HepG2 (cell line): ENCODE data around the gene KANSL3. TPM values are rescaled to one million over a fixed set of nuclear protein-coding genes. Genes with fewer than 3 reads are reported as not detected.

Experiments used
- ATAC-seq: fragments of 200-7000 bp; cut with Tn5 transposase; 3 replicates; pipeline ENCODE4 v1.9.1; 2020; ENCODE audit warnings: mild to moderate bottlenecking, moderate library complexity
- BruUV-seq: library from RNA; stranded (reverse); fragments of 400-500 nt; replicated peaks from 2 replicates; lab custom pipeline; 2021; lab: Mats Ljungman, UMichigan
- CTCF ChIA-PET: fragments of 300-600 bp; formaldehyde crosslinking; extraction: SDS; loops from one replicate; lab custom pipeline; 2021; ENCODE audit warnings: low total read pairs, inconsistent platforms, low intra/inter-chr PET ratio; lab: Yijun Ruan, JAX
- POLR2A ChIA-PET: fragments of 350-600 bp; sonication (Branson Sonifier 250); formaldehyde crosslinking; loops from one replicate; lab custom pipeline; 2020; ENCODE audit warnings: antibody characterized with exemption, inconsistent platforms; lab: Yijun Ruan, JAX
- DNase-seq: peaks from one replicate; pipeline ENCODE4 v3.0.0-alpha.2; 2015; ENCODE audit warnings: low spot score
- FAIRE-seq: peaks from 3 replicates; lab custom pipeline; 2011; peaks lifted over from hg19 to GRCh38; lab: Jason Lieb, UNC
- H2AFZ ChIP-seq: one replicate; pipeline ENCODE4 v1.6.1; 2011; ENCODE audit warnings: low read length, inconsistent platforms
- H3K27ac ChIP-seq: fragments of 300-600 bp; 3 replicates; pipeline ENCODE4 v1.8.0; 2011; ENCODE audit warnings: mixed run types, mild to moderate bottlenecking, mixed read lengths, low read length, inconsistent platforms; ENCODE audit not compliant: insufficient read depth; ENCODE audit errors: extremely low read length
- H3K27me3 ChIP-seq, 2 experiments: fragments of 200-600 bp in 1 of 2; 2 replicates in 1 of 2; 3 replicates in 1 of 2; pipeline versions ENCODE4 v1.6.0 to v1.8.0; 2011; ENCODE audit warnings: low read length in 2 of 2, mild to moderate bottlenecking in 2 of 2, moderate library complexity in 2 of 2, inconsistent platforms in 1 of 2; ENCODE audit not compliant: insufficient read depth in 2 of 2, control insufficient read depth in 1 of 2
- H3K36me3 ChIP-seq, 2 experiments: fragments of 200-600 bp in 1 of 2; replicated peaks in 1 of 2; 2 replicates in 1 of 2; 3 replicates in 1 of 2; pipeline versions ENCODE4 v1.5.1 to v1.8.0; 2011; ENCODE audit warnings: low read length in 2 of 2, inconsistent platforms in 1 of 2; ENCODE audit not compliant: insufficient read depth in 2 of 2, control insufficient read depth in 1 of 2
- H3K4me1 ChIP-seq: 2 replicates; pipeline ENCODE4 v1.5.1; 2012; ENCODE audit warnings: low read length, inconsistent platforms; ENCODE audit not compliant: insufficient read depth
- H3K4me2 ChIP-seq: 2 replicates; pipeline ENCODE4 v1.6.0; 2011; ENCODE audit warnings: low read depth, low read length, inconsistent platforms
- H3K4me3 ChIP-seq, 3 experiments: fragments of 200-600 bp in 1 of 3; sonication (generic), shearing (Covaris generic) in 1 of 3; replicated peaks in 1 of 3; 2 replicates each; pipeline ENCODE4 v1.5.1; 2011 to 2016; ENCODE audit warnings: low read length in 3 of 3, inconsistent platforms in 2 of 3, low read depth in 2 of 3, mild to moderate bottlenecking in 2 of 3, control low read depth in 1 of 3, mixed read lengths in 1 of 3; ENCODE audit not compliant: insufficient read depth in 1 of 3
- H3K79me2 ChIP-seq: one replicate; pipeline ENCODE4 v1.6.1; 2011; ENCODE audit warnings: low read length, inconsistent platforms; ENCODE audit not compliant: insufficient read depth
- H3K9ac ChIP-seq: 2 replicates; pipeline ENCODE4 v1.6.0; 2011; ENCODE audit warnings: mild to moderate bottlenecking, low read depth, low read length, inconsistent platforms; ENCODE audit not compliant: insufficient read depth
- H3K9me3 ChIP-seq: 2 replicates; pipeline ENCODE4 v1.5.1; 2012; ENCODE audit warnings: mild to moderate bottlenecking, low read length
- H4K20me1 ChIP-seq: 2 replicates; pipeline ENCODE4 v1.6.0; 2011; ENCODE audit warnings: inconsistent platforms, mild to moderate bottlenecking, low read length, moderate library complexity; ENCODE audit not compliant: insufficient read depth
- AKNA ChIP-seq: sonication (generic); formaldehyde crosslinking; IDR thresholded peaks from 2 replicates; pipeline ENCODE4 v1.4.0; 2020; ENCODE audit warnings: missing genetic modification reagents, borderline replicate concordance
- ATAD3A ChIP-seq: sonication (generic); formaldehyde crosslinking; IDR thresholded peaks from 2 replicates; pipeline ENCODE4 v1.4.0; 2020; ENCODE audit warnings: missing genetic modification reagents
- CHD4 ChIP-seq: fragments of 200-600 bp; sonication (generic); IDR thresholded peaks from 2 replicates; pipeline ENCODE4 v1.7.0; 2017; ENCODE audit warnings: mild to moderate bottlenecking, low read length, borderline replicate concordance
- DPF2 ChIP-seq: sonication (generic); formaldehyde crosslinking; IDR thresholded peaks from 2 replicates; pipeline ENCODE4 v1.4.0; 2020; ENCODE audit warnings: mild to moderate bottlenecking, low read depth, missing genetic modification reagents, borderline replicate concordance
- FOXA3 ChIP-seq: IDR thresholded peaks from 2 replicates; pipeline ENCODE4 v1.6.1; 2016; ENCODE audit warnings: missing genetic modification reagents, missing compliant biosample characterization
- FOXO1 ChIP-seq: sonication (generic); formaldehyde crosslinking; IDR thresholded peaks from 2 replicates; pipeline ENCODE4 v1.4.0; 2020; ENCODE audit warnings: missing genetic modification reagents
- GFI1 ChIP-seq: sonication (generic); formaldehyde crosslinking; IDR thresholded peaks from 2 replicates; pipeline ENCODE4 v1.5.0; 2020; ENCODE audit warnings: missing genetic modification reagents, mild to moderate bottlenecking, borderline replicate concordance
- HNF4A ChIP-seq: sonication (generic); formaldehyde crosslinking; IDR thresholded peaks from 2 replicates; pipeline ENCODE4 v1.4.0; 2020; ENCODE audit warnings: missing genetic modification reagents
- ISL2 ChIP-seq: sonication (generic); formaldehyde crosslinking; IDR thresholded peaks from 2 replicates; pipeline ENCODE4 v1.5.0; 2020; ENCODE audit warnings: missing genetic modification reagents
- JARID2 ChIP-seq: sonication (generic); formaldehyde crosslinking; IDR thresholded peaks from 2 replicates; pipeline ENCODE4 v1.8.1; 2023; ENCODE audit warnings: missing genetic modification reagents, inconsistent platforms; ENCODE audit not compliant: insufficient replicate concordance
- KDM1A ChIP-seq: IDR thresholded peaks from 2 replicates; pipeline ENCODE4 v1.6.1; 2016; ENCODE audit warnings: missing compliant biosample characterization
- MAFF ChIP-seq: IDR thresholded peaks from 2 replicates; pipeline ENCODE4 v1.6.1; 2011; ENCODE audit warnings: low read depth, low read length, improper control_type of control experiment
- MZF1 ChIP-seq: sonication (generic); formaldehyde crosslinking; IDR thresholded peaks from 2 replicates; pipeline ENCODE4 v1.8.1; 2023; ENCODE audit warnings: mild to moderate bottlenecking, missing genetic modification reagents, borderline replicate concordance
- NR2F1 ChIP-seq, 2 experiments: fragments of 450-650 bp in 1 of 2; formaldehyde crosslinking in 1 of 2; IDR thresholded peaks; 2 replicates each; pipeline versions ENCODE4 v1.5.0 to v1.6.1; 2016 to 2020; ENCODE audit warnings: mild to moderate bottlenecking in 1 of 2, missing compliant biosample characterization in 1 of 2, missing genetic modification reagents in 1 of 2, moderate library complexity in 1 of 2
- U2AF2 ChIP-seq: fragments of 200-400 bp; formaldehyde crosslinking; IDR thresholded peaks from 2 replicates; pipeline ENCODE4 v1.6.1; 2017; ENCODE audit warnings: low read depth, mild to moderate bottlenecking, low read length
- ZNF143 ChIP-seq: sonication (generic); formaldehyde crosslinking; IDR thresholded peaks from 2 replicates; pipeline ENCODE4 v1.4.0; 2020; ENCODE audit warnings: missing genetic modification reagents
- ZNF468 ChIP-seq: sonication (generic); formaldehyde crosslinking; IDR thresholded peaks from 2 replicates; pipeline ENCODE4 v1.8.0; 2022; ENCODE audit warnings: mild to moderate bottlenecking, moderate library complexity, missing genetic modification reagents
- ZNF503 ChIP-seq: sonication (generic); formaldehyde crosslinking; IDR thresholded peaks from 2 replicates; pipeline ENCODE4 v1.4.0; 2020; ENCODE audit warnings: missing genetic modification reagents
- WGBS: methylation state at CpG from one replicate; pipeline ENCODE4 v1.1.6; 2017; ENCODE audit warnings: low lambda C conversion rate; 5-methylcytosine and 5-hydroxymethylcytosine counted together
- in situ Hi-C: cut with HindIII; loops from 2 replicates; pipeline ENCODE4 v1.10.0; 2017; ENCODE audit warnings: low pct_unique_long_range_greater_than_20kb; ENCODE audit not compliant: extremely low pct_ligation_motif_present
- intact Hi-C: fragments of 100-400 bp; cut with micrococcal nuclease; formaldehyde crosslinking; loops from one replicate; pipeline ENCODE4 v1.10.0; 2022; ENCODE audit not compliant: unreplicated experiment
- polyA plus RNA-seq, 8 experiments: library from polyadenylated mRNA; depleted of rRNA in 3 of 8; stranded (reverse) in 7 of 8; unstranded in 1 of 8; fragments of >200 nt; fragmentation: Illumina TruSeq in 4 of 8; extraction: Trizol in 4 of 8; gene quantifications; 2 replicates each; pipeline versions ENCODE4 v1.2.1 to v1.2.3, GENCODE V29; 2011 to 2016; ENCODE audit warnings: low read depth in 4 of 8, missing spikeins in 1 of 8, mixed read lengths in 1 of 8; ENCODE audit not compliant: insufficient read depth in 1 of 8
- total RNA-seq, 5 experiments: library from RNA; depleted of rRNA; stranded (reverse); fragments of >200 nt; fragmentation: Illumina TruSeq; extraction: Trizol; gene quantifications; 2 replicates each; pipeline ENCODE4 v1.2.3, GENCODE V29; 2016; ENCODE audit warnings: low read depth in 1 of 5

KANSL3 gene
- total and polyA plus RNA-seq, 2 of the 13 experiments (the other 11 are each of a cell fraction or from before 2014, with no cell fraction given) = 20.8 to 37.3 TPM

GRCh38 chr2:96680561-96681141 is 42.5 kb upstream of the KANSL3 start (continued):
- TF ChIP-seq ZNF503 (CRISPR knock-in tag) (peak; percentile 44; the same call in 1 of the 2 replicates), FOXA3 (peak; percentile 56), NR2F1 (CRISPR knock-in tag; IDR thresholded peaks at IDR 0.05) (peak in 1 of 2 experiments; percentile 55; a peak in 1 of 4 replicates), DPF2 (CRISPR knock-in tag) (0 out of 2 replicates have a peak, but pooled peaks have one; percentile 32), ISL2 (CRISPR knock-in tag) (0 out of 2 replicates have a peak, but pooled peaks have one; percentile 18), HNF4A (CRISPR knock-in tag) (peak; percentile 49)
- TF ChIP-seq, all 625 proteins: peak for 27

- Histone ChIP-seq H3K9me3 (no peaks in the 10 kb centered on the region), H3K9ac (no peak overlapping the region), H2AFZ (no peak overlapping the region), H3K27me3 (peaks cover 0 to 13% of the 10 kb centered on the region in 2 experiments; a peak in 2 of 5 replicates), H3K27ac (no peak overlapping the region), H3K4me1 (peaks cover 39% of the 10 kb centered on the region), H3K4me2 (no peak overlapping the region; the same call in 1 of the 2 replicates), H3K4me3 (no peak overlapping the region), H3K79me2 (no peaks in the 10 kb centered on the region), H3K36me3 (no peaks in the 10 kb centered on the region), H4K20me1 (no peaks in the 10 kb centered on the region)
- intact Hi-C loops = no loop called here
- ATAC-seq (no peak), DNase-seq (no peak), FAIRE-seq (no peak)
- BruUV-seq = no TSS peak
- CTCF ChIA-PET = no interaction called here
- in situ Hi-C loops = no loop called here
- WGBS = 37% methylated on average over 9 of the region's 9 CpGs
- POLR2A ChIA-PET = no interaction called here
- TF ChIP-seq JARID2 (CRISPR knock-in tag) = no peak
- TF ChIP-seq ZNF143 (CRISPR knock-in tag) = no peak
- no peak for TF ChIP-seq AKNA (CRISPR knock-in tag)
- TF ChIP-seq ZNF468 (CRISPR knock-in tag) = no peak
- TF ChIP-seq GFI1 (CRISPR knock-in tag) = no peak
- TF ChIP-seq MZF1 = no peak
- TF ChIP-seq MAFF = no peak
- TF ChIP-seq FOXO1 (CRISPR knock-in tag) = no peak
- TF ChIP-seq U2AF2 = no peak
- TF ChIP-seq ATAD3A (CRISPR knock-in tag) = no peak
- no peak for TF ChIP-seq KDM1A (CRISPR knock-in tag)
- TF ChIP-seq CHD4 = no peak
Measured at GRCh38 chr2:96679848-96680247, 41.7 kb upstream of the KANSL3 start.
